Measurements from ENCODE around the gene SPEF2. TPM values are rescaled to one million over a fixed set of nuclear protein-coding genes. Genes with fewer than 3 reads are reported as not detected.
A peak's percentile ranks its signal among the peaks of the same experiment; 100 is the strongest.

SPEF2 gene
- polyA plus RNA-seq, 1 donor (not counting 4 experiments of a cell fraction or from before 2014, with no cell fraction given), result 1.6 TPM

DNA sequence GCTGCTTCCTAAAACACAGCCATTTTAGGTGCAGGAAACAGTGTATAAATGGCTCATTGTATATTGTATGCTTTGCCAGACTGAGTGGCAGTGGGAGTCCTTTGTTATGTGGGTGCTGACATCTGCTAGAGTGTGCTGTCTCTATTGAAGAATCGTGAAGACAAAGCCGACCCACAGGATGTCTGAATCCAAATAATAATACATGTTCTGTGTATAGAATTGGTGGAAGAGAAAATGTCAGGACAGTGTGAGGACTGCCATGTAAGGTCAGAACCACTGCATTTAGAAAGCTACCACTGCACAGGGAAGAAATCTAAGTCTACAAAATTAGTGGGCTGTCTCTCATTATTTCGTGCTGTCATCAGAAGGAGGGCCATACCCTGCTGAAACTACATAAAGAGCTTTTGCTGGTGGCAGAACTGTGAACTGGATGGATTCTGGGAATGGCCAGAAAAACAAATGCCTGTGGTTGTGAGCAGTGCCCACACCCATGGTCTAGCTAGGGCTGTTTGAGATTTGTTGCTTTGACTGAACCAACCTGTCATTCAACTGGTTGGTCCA, 241.5 kb downstream of the SPEF2 start:
- no peaks in the 10 kb centered on the region for H3K27me3 ChIP-seq (ENCODE audit: control insufficient read depth, extremely low read depth, insufficient read depth, low read length)
- TF ChIP-seq EZH2 (IDR thresholded peaks at IDR 0.05; ENCODE audit: low read length), result no peak
- TF ChIP-seq, protein P1, sequence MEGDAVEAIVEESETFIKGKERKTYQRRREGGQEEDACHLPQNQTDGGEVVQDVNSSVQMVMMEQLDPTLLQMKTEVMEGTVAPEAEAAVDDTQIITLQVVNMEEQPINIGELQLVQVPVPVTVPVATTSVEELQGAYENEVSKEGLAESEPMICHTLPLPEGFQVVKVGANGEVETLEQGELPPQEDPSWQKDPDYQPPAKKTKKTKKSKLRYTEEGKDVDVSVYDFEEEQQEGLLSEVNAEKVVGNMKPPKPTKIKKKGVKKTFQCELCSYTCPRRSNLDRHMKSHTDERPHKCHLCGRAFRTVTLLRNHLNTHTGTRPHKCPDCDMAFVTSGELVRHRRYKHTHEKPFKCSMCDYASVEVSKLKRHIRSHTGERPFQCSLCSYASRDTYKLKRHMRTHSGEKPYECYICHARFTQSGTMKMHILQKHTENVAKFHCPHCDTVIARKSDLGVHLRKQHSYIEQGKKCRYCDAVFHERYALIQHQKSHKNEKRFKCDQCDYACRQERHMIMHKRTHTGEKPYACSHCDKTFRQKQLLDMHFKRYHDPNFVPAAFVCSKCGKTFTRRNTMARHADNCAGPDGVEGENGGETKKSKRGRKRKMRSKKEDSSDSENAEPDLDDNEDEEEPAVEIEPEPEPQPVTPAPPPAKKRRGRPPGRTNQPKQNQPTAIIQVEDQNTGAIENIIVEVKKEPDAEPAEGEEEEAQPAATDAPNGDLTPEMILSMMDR (optimal IDR thresholded peaks at IDR 0.05 in 1 of 3, IDR thresholded peaks at IDR 0.05 in 1 of 3, conservative IDR thresholded peaks at IDR 0.05 in 1 of 3; ENCODE audit: extremely low read depth in 1 of 3, insufficient read depth in 2 of 3, low read length in 3 of 3), result no peak
- H3K4me3 ChIP-seq (ENCODE audit: control insufficient read depth in 2 of 3, extremely low read depth in 1 of 3, insufficient read depth in 2 of 3, low read depth in 1 of 3, low read length in 3 of 3), result no peak overlapping the region
- H3K4me1 ChIP-seq (ENCODE audit: control insufficient read depth, extremely low read depth, insufficient read depth, low read length), result peaks cover 49% of the 10 kb centered on the region
- DNase-seq (ENCODE audit: low read depth, low spot score), result no peak
- no peak overlapping the region for H3K9ac ChIP-seq (ENCODE audit: control insufficient read depth, extremely low read depth, insufficient read depth, low read length)
- dilution Hi-C loops (cut with MboI; ENCODE audit: extremely low pct_ligation_motif_present, low sequenced_read_pairs), result no loop called here
- H3K4me2 ChIP-seq (ENCODE audit: control insufficient read depth, extremely low read depth, insufficient read depth, low read depth, low read length), result peak overlapping the region; percentile 13
- no peaks in the 10 kb centered on the region for H3K9me1 ChIP-seq (ENCODE audit: control insufficient read depth, extremely low read depth, insufficient read depth, low read length)
- no peaks in the 10 kb centered on the region for H3K79me2 ChIP-seq (ENCODE audit: control insufficient read depth, insufficient read depth, low read length)
- no peaks in the 10 kb centered on the region for H3K9me3 ChIP-seq (ENCODE audit: control insufficient read depth, low read depth, low read length)
- no peaks in the 10 kb centered on the region for H4K20me1 ChIP-seq (ENCODE audit: control insufficient read depth, extremely low read depth, insufficient read depth, low read length)
- no peak overlapping the region for H3K27ac ChIP-seq (ENCODE audit: control insufficient read depth, insufficient read depth, low read length)
- H2AFZ ChIP-seq (ENCODE audit: control insufficient read depth, low read length), result peak overlapping the region; percentile 32
- no peaks in the 10 kb centered on the region for H3K36me3 ChIP-seq (ENCODE audit: control insufficient read depth in 2 of 2, extremely low read depth in 1 of 2, insufficient read depth in 2 of 2, low read length in 2 of 2)
- no peak for FAIRE-seq

DNA sequence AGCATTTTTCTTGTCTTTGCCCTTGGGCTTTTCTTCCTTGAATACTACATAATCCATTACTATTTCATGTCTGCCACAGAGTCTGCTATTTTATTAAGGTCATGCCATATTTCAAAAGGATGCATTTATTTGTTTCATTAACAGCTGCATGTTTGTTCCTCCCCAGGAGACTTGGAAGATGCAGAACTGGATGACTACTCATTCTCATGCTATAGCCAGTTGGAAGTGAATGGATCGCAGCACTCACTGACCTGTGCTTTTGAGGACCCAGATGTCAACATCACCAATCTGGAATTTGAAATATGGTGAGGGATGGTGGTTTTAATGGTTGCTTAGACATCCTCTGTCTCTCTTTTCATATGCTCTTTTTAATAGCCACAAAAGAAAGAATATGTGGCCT, 243.0 kb downstream of the SPEF2 start:
- Histone ChIP-seq H2AFZ (ENCODE audit: control insufficient read depth, low read length) (no peak overlapping the region), H4K20me1 (ENCODE audit: control insufficient read depth, extremely low read depth, insufficient read depth, low read length) (no peaks in the 10 kb centered on the region), H3K4me2 (ENCODE audit: control insufficient read depth, extremely low read depth, insufficient read depth, low read depth, low read length) (no peak overlapping the region), H3K27me3 (ENCODE audit: control insufficient read depth, extremely low read depth, insufficient read depth, low read length) (no peaks in the 10 kb centered on the region), H3K9ac (ENCODE audit: control insufficient read depth, extremely low read depth, insufficient read depth, low read length) (no peak overlapping the region), H3K27ac (ENCODE audit: control insufficient read depth, insufficient read depth, low read length) (no peak overlapping the region), H3K4me1 (ENCODE audit: control insufficient read depth, extremely low read depth, insufficient read depth, low read length) (peaks cover 46% of the 10 kb centered on the region), H3K9me3 (ENCODE audit: control insufficient read depth, low read depth, low read length) (no peaks in the 10 kb centered on the region), H3K4me3 (ENCODE audit: control insufficient read depth in 2 of 3, extremely low read depth in 1 of 3, insufficient read depth in 2 of 3, low read depth in 1 of 3, low read length in 3 of 3) (no peak overlapping the region), H3K9me1 (ENCODE audit: control insufficient read depth, extremely low read depth, insufficient read depth, low read length) (no peaks in the 10 kb centered on the region), H3K36me3 (ENCODE audit: control insufficient read depth in 2 of 2, extremely low read depth in 1 of 2, insufficient read depth in 2 of 2, low read length in 2 of 2) (no peaks in the 10 kb centered on the region), H3K79me2 (ENCODE audit: control insufficient read depth, insufficient read depth, low read length) (no peaks in the 10 kb centered on the region)
- TF ChIP-seq EZH2 (IDR thresholded peaks at IDR 0.05; ENCODE audit: low read length), result no peak
- TF ChIP-seq, protein P1 (optimal IDR thresholded peaks at IDR 0.05 in 1 of 3, IDR thresholded peaks at IDR 0.05 in 1 of 3, conservative IDR thresholded peaks at IDR 0.05 in 1 of 3; ENCODE audit: extremely low read depth in 1 of 3, insufficient read depth in 2 of 3, low read length in 3 of 3), result no peak
- dilution Hi-C loops (cut with MboI; ENCODE audit: extremely low pct_ligation_motif_present, low sequenced_read_pairs), result no loop called here
- no peak for DNase-seq (ENCODE audit: low read depth, low spot score)
- no peak for FAIRE-seq
